HCT116 (cell line): ENCODE measurements around the gene NT5C3B. TPM values are rescaled to one million over a fixed set of nuclear protein-coding genes. Genes with fewer than 3 reads are reported as not detected.

Source experiments
- ATAC-seq: fragments of 200-7000 bp; cut with Tn5 transposase; 2 replicates; pipeline ENCODE4 v1.9.1; 2020; ENCODE audit warnings: mild to moderate bottlenecking, moderate library complexity
- BruUV-seq: library from RNA; stranded (reverse); fragments of 400-500 nt; replicated peaks from 2 replicates; lab custom pipeline; 2021; lab: Mats Ljungman, UMichigan
- CTCF ChIA-PET: fragments of 300-600 bp; sonication (Branson Sonifier 250); formaldehyde crosslinking; loops from one replicate; lab custom pipeline; 2021; ENCODE audit warnings: antibody characterized with exemption; lab: Charles Lee
- POLR2A ChIA-PET: fragments of 300-600, 350-600 bp; sonication (Branson Sonifier 250); formaldehyde crosslinking; loops from one replicate; lab custom pipeline; 2021; ENCODE audit warnings: antibody characterized with exemption; lab: Charles Lee
- RAD21 ChIA-PET, 2 experiments: fragments of 300-600 bp; sonication (Branson Sonifier 250); formaldehyde crosslinking; loops; one replicate each; lab custom pipeline; 2023; ENCODE audit warnings: low total read pairs in 2 of 2; ENCODE audit not compliant: uncharacterized antibody in 2 of 2, unreplicated experiment in 2 of 2, low non-redundant PET in 1 of 2; lab: Charles Lee
- DNase-seq: peaks from one replicate; pipeline ENCODE4 v3.0.0-alpha.2; 2010; ENCODE audit warnings: low read depth, low spot score
- H2AFZ ChIP-seq: fragments of 200-600 bp; shearing (Covaris generic), sonication (generic); 2 replicates; pipeline ENCODE4 v1.6.1; 2017; ENCODE audit warnings: low read depth, mixed run types, mixed read lengths, antibody characterized with exemption, low read length; ENCODE audit not compliant: poor library complexity, severe bottlenecking
- H3K27ac ChIP-seq: 2 replicates; pipeline ENCODE4 v1.5.1; 2012; ENCODE audit warnings: low read depth, low read length
- H3K27me3 ChIP-seq: fragments of 200-600 bp; sonication (generic); 2 replicates; pipeline ENCODE4 v1.6.1; 2016; ENCODE audit warnings: mixed run types, low read length, mixed read lengths; ENCODE audit not compliant: insufficient read depth
- H3K36me3 ChIP-seq, 2 experiments: fragments of 200-500 bp in 1 of 2; fragments of 200-600 bp in 1 of 2; sonication (Bioruptor generic) in 1 of 2; sonication (generic) in 1 of 2; 2 replicates each; pipeline versions ENCODE4 v1.5.1 to v1.6.1; 2014 to 2016; ENCODE audit warnings: low read length in 2 of 2, inconsistent platforms in 1 of 2, mixed read lengths in 1 of 2, mixed run types in 1 of 2; ENCODE audit not compliant: insufficient read depth in 2 of 2, control insufficient read depth in 1 of 2
- H3K4me1 ChIP-seq, 2 experiments: fragments of 200-600 bp in 1 of 2; sonication (generic) in 1 of 2; 2 replicates each; pipeline versions ENCODE4 v1.5.1 to v1.6.1; 2012 to 2017; ENCODE audit warnings: low read length in 2 of 2, inconsistent platforms in 1 of 2, mild to moderate bottlenecking in 1 of 2, mixed read lengths in 1 of 2, mixed run types in 1 of 2, moderate library complexity in 1 of 2; ENCODE audit not compliant: insufficient read depth in 2 of 2, control insufficient read depth in 1 of 2
- H3K4me2 ChIP-seq: fragments of 200-600 bp; sonication (generic); 2 replicates; pipeline ENCODE4 v1.6.1; 2017; ENCODE audit warnings: mixed run types, low read length, mixed read lengths
- H3K4me3 ChIP-seq, 2 experiments: fragments of 200-600 bp in 1 of 2; sonication (generic) in 1 of 2; replicated peaks in 1 of 2; 2 replicates each; pipeline ENCODE4 v1.5.1; 2011 to 2016; ENCODE audit warnings: low read length in 2 of 2, control low read depth in 1 of 2, low read depth in 1 of 2, mild to moderate bottlenecking in 1 of 2, mixed read lengths in 1 of 2, mixed run types in 1 of 2
- H3K79me2 ChIP-seq: fragments of 200-600 bp; sonication (generic); 2 replicates; pipeline ENCODE4 v1.6.1; 2017; ENCODE audit warnings: mild to moderate bottlenecking, mixed run types, low read length, moderate library complexity, mixed read lengths; ENCODE audit not compliant: insufficient read depth
- H3K9ac ChIP-seq: fragments of 200-600 bp; sonication (generic); 2 replicates; pipeline ENCODE4 v1.6.1; 2016; ENCODE audit warnings: low read length, mixed read lengths
- H3K9me2 ChIP-seq: fragments of 200-600 bp; sonication (generic), shearing (Covaris generic); 2 replicates; pipeline ENCODE4 v1.6.1; 2017; ENCODE audit warnings: mixed run types, mild to moderate bottlenecking, moderate library complexity; ENCODE audit not compliant: insufficient read depth
- H3K9me3 ChIP-seq, 2 experiments: fragments of 200-500 bp in 1 of 2; fragments of 200-600 bp in 1 of 2; sonication (Bioruptor generic) in 1 of 2; sonication (generic) in 1 of 2; 2 replicates each; pipeline ENCODE4 v1.6.1; 2014 to 2017; ENCODE audit warnings: low read length in 2 of 2, mixed read lengths in 2 of 2, inconsistent platforms in 1 of 2, low read depth in 1 of 2, mild to moderate bottlenecking in 1 of 2, mixed run types in 1 of 2, moderate library complexity in 1 of 2; ENCODE audit not compliant: control insufficient read depth in 1 of 2, insufficient read depth in 1 of 2
- H4K20me1 ChIP-seq: fragments of 200-600 bp; sonication (generic), shearing (Covaris generic); 2 replicates; pipeline ENCODE4 v1.6.1; 2017; ENCODE audit warnings: mixed run types, mild to moderate bottlenecking, moderate library complexity; ENCODE audit not compliant: insufficient read depth
- EGR1 ChIP-seq: IDR thresholded peaks from 2 replicates; pipeline ENCODE4 v1.6.1; 2012; ENCODE audit warnings: low read depth
- EZH2phosphoT487 ChIP-seq: fragments of 200-600 bp; IDR thresholded peaks from 2 replicates; pipeline ENCODE4 v1.6.1; 2018; ENCODE audit warnings: antibody characterized with exemption, borderline replicate concordance
- SP1 ChIP-seq: IDR thresholded peaks from 2 replicates; pipeline ENCODE4 v1.6.1; 2012; ENCODE audit warnings: low read depth
- SRF ChIP-seq: IDR thresholded peaks from 2 replicates; pipeline ENCODE4 v1.6.1; 2012; ENCODE audit warnings: low read depth
- YY1 ChIP-seq: IDR thresholded peaks from 2 replicates; pipeline ENCODE4 v1.6.1; 2011; ENCODE audit warnings: low read length, low read depth, moderate library complexity, mild to moderate bottlenecking; ENCODE audit not compliant: insufficient replicate concordance; ENCODE audit errors: extremely low read depth
- ZNF274 ChIP-seq: fragments of 200-500 bp; sonication (Bioruptor generic); IDR thresholded peaks from 2 replicates; pipeline ENCODE4 v1.6.1; 2014; ENCODE audit warnings: mild to moderate bottlenecking, low read depth, low read length, inconsistent platforms
- intact Hi-C: fragments of 100-400 bp; cut with micrococcal nuclease; formaldehyde crosslinking; loops from 2 replicates; pipeline ENCODE4 v1.10.0; 2022
- total RNA-seq: library from RNA; stranded (reverse); gene quantifications from one replicate; pipeline ENCODE4 v1.2.1, GENCODE V29; 2021; ENCODE audit not compliant: unreplicated experiment
- TF ChIP-seq, protein P1 (sequence below): IDR thresholded peaks from 2 replicates; pipeline ENCODE4 v1.6.1; 2012

The NT5C3B gene
- total RNA-seq, 1 experiment from 2014 or later = 110 TPM

GRCh38 chr17:41793784-41794539 is 42.1 kb downstream of the NT5C3B start:
- ChIA-PET RAD21 (no interaction called here), POLR2A (interaction anchor here (1.3 to 3.7 kb wide), 4 partner anchors 7 to 172 kb away, joined by 4 to 33 read pairs (median 12); partner anchors contain the start of genes CNP, EIF1 and JUP), CTCF (interaction anchor here (1.7 kb wide), 1 partner anchor 8 kb away, joined by 9 read pairs; the partner anchor contains the start of gene JUP)
- Histone ChIP-seq H3K36me3 (no peaks in the 10 kb centered on the region), H3K79me2 (no peaks in the 10 kb centered on the region), H3K9ac (peak overlapping the region; percentile 73), H3K9me3 (no peaks in the 10 kb centered on the region), H3K4me3 (peak overlapping the region; percentile 41 to 56), H2AFZ (no peak overlapping the region), H3K27ac (peak overlapping the region; percentile 93), H3K4me2 (peak overlapping the region; percentile 90), H3K4me1 (peaks cover 44 to 64% of the 10 kb centered on the region in 2 experiments), H3K9me2 (no peaks in the 10 kb centered on the region), H4K20me1 (no peaks in the 10 kb centered on the region), H3K27me3 (no peaks in the 10 kb centered on the region)
- peak; percentile 5 for ATAC-seq
- no peak for DNase-seq
- TF ChIP-seq SRF = no peak
- no peak for TF ChIP-seq ZNF274
- no peak for TF ChIP-seq EZH2phosphoT487
- TF ChIP-seq SP1 = no peak
- TF ChIP-seq EGR1 = no peak
- no peak for TF ChIP-seq YY1
- TF ChIP-seq, protein P1, sequence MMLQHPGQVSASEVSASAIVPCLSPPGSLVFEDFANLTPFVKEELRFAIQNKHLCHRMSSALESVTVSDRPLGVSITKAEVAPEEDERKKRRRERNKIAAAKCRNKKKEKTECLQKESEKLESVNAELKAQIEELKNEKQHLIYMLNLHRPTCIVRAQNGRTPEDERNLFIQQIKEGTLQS = no peak
- no TSS peak for BruUV-seq
- intact Hi-C loops = no loop called here
